Fibroblast of pulmonary artery (primary cell): ENCODE results near the gene SLC25A4.
A peak's percentile ranks its signal among the peaks of the same experiment; 100 is the strongest.

ENCODE experiments used
- DNase-seq: peaks from one replicate; pipeline ENCODE4 v3.0.0-alpha.2; 2010; ENCODE audit warnings: low read depth
- H3K4me3 ChIP-seq: replicated peaks from 2 replicates; pipeline ENCODE4 v1.5.1; 2011; ENCODE audit warnings: low read depth, mild to moderate bottlenecking, control low read depth, low read length, moderate library complexity
- CTCF ChIP-seq: IDR thresholded peaks from 2 replicates; pipeline ENCODE4 v1.5.1; 2011; ENCODE audit warnings: mild to moderate bottlenecking, control low read depth, low read length, inconsistent platforms; ENCODE audit errors: missing control alignments

The SLC25A4 gene

DNA sequence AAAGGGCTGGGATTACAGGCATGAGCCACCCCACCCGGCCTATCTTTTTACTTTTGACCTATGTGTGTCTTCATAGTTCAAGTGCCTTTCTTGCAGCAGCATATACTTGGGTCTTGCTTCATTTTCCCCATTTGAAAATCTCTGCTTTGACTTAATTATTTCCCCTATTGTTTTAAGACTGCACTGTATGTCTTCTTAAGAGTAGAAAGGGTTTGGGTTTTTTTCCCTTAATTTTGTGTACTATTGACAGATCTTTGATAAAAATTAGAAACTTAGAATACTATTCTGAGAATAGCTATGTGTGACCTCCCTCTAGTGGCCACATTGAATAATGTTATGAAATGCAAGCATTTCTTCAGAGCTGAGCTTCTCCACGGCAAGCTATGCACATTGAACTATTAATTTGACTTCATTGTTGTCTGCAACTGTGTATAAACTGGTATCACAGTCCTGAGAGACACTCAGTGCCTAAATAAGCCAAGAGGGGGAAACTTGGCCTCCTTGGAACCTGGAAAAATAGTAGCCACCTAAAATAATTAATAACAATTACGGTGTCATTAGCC lies 8.7 kb upstream of the SLC25A4 start:
- TF ChIP-seq CTCF, result peak; percentile 67
- DNase-seq, result peak; percentile 74
- no peak overlapping the region for H3K4me3 ChIP-seq

GRCh38 chr4:185137233-185137925 lies 5.7 kb upstream of the SLC25A4 start:
- DNase-seq, result no peak
- no peak overlapping the region for H3K4me3 ChIP-seq
- TF ChIP-seq CTCF, result no peak

DNA sequence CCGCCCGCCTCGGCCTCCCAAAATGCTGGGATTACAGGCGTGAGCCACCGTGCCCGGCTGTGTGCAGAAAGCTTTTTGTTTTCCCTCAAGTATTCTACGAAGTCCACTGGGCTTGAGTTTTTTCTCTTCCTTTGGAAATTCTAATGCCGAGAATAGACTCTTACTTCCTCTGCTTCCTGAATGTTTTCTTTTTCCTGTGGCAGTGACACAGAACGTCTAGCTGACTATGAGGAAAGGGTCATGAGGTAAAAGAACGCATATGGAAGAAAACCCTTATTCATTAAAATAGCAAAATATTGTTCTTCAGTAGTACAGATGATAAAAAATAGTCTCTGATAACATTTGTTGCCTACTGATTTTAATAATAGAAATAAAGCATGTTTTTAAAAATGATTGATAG lies 4.9 kb upstream of the SLC25A4 start:
- no peak for DNase-seq
- TF ChIP-seq CTCF, result no peak

GRCh38 chr4:185139736-185140135 lies 3.3 kb upstream of the SLC25A4 start:
- no peak for DNase-seq
- no peak for TF ChIP-seq CTCF
- H3K4me3 ChIP-seq, result no peak overlapping the region

More for the DNA sequence above, 4.9 kb upstream of the SLC25A4 start:
- no peak overlapping the region for H3K4me3 ChIP-seq

DNA sequence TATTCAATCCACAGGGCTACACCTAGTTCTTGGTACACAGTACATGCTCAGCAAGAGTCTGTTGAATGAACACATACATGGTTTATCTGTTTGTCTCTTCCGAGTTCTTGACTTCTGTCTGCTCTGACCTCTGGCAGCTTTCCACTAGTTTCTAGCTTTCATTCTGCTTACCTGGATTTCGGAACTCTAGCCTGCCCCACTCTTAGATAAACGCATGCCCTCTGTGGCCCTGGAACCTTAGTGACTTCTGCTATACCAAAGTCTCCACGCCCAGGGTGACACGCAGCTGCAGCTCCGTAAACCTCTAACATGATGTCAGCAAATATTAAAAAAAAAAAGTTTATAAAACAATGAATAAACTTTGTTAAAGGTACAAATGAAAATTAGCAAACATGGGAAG lies 1.3 kb upstream of the SLC25A4 start:
- H3K4me3 ChIP-seq, result no peak overlapping the region
- no peak for TF ChIP-seq CTCF
- no peak for DNase-seq

GRCh38 chr4:185142564-185142911 lies 528 bp upstream of the SLC25A4 start:
- TF ChIP-seq CTCF, result no peak
- H3K4me3 ChIP-seq, result peak overlapping the region; percentile 65
- DNase-seq, result no peak

GRCh38 chr4:185143601-185143969 lies 519 bp downstream of the SLC25A4 start:
- no peak for TF ChIP-seq CTCF
- DNase-seq, result no peak

More at GRCh38 chr4:185143601-185143969, 519 bp downstream of the SLC25A4 start:
- H3K4me3 ChIP-seq, result peak overlapping the region; percentile 65
